Naive thymus-derived CD4-positive, alpha-beta T cell (primary cell): ENCODE data around the gene DPEP3. TPM values are rescaled to one million over a fixed set of nuclear protein-coding genes. Genes with fewer than 3 reads are reported as not detected.

ENCODE experiments used
- ATAC-seq: fragments of 150-1000 bp; cut with Tn5 transposase; 2 replicates; pipeline ENCODE4 v1.10.0; 2021; ENCODE audit warnings: mild to moderate bottlenecking, moderate library complexity
- CTCF ChIA-PET: fragments of 350-600 bp; sonication (Branson Sonifier 250); formaldehyde crosslinking; loops from one replicate; lab custom pipeline; 2021; ENCODE audit warnings: antibody characterized with exemption; lab: Charles Lee
- POLR2A ChIA-PET: fragments of 350-600 bp; sonication (Branson Sonifier 250); formaldehyde crosslinking; loops from one replicate; lab custom pipeline; 2021; ENCODE audit warnings: antibody characterized with exemption, inconsistent platforms; lab: Charles Lee
- DNase-seq, 9 donors: peaks; one replicate each; pipeline versions ENCODE4 v3.0.0 to v3.0.0-alpha.2; 2020 to 2022; ENCODE audit warnings: mixed read lengths in 1 of 9
- H3K27ac ChIP-seq: one replicate; pipeline ENCODE4 v1.7.0; 2013; ENCODE audit warnings: mild to moderate bottlenecking, low read depth, low read length, moderate library complexity
- H3K27me3 ChIP-seq, 2 donors: one replicate each; pipeline ENCODE4 v1.7.0; 2013; ENCODE audit warnings: low read length in 2 of 2, mild to moderate bottlenecking in 2 of 2, moderate library complexity in 2 of 2; ENCODE audit not compliant: control insufficient read depth in 2 of 2, insufficient read depth in 2 of 2
- H3K36me3 ChIP-seq, 3 experiments: 1 replicate in 2 of 3; 2 replicates in 1 of 3; pipeline ENCODE4 v1.7.0; 2013; ENCODE audit warnings: low read length in 3 of 3, mild to moderate bottlenecking in 3 of 3, moderate library complexity in 1 of 3; ENCODE audit not compliant: insufficient read depth in 3 of 3, control insufficient read depth in 2 of 3
- H3K4me1 ChIP-seq, 2 donors: one replicate each; pipeline ENCODE4 v1.7.0; 2013; ENCODE audit warnings: low read length in 2 of 2, mild to moderate bottlenecking in 2 of 2, moderate library complexity in 1 of 2; ENCODE audit not compliant: control insufficient read depth in 2 of 2, insufficient read depth in 2 of 2
- H3K4me3 ChIP-seq: 2 replicates; pipeline ENCODE4 v1.7.0; 2013; ENCODE audit warnings: mild to moderate bottlenecking, low read length
- H3K9me3 ChIP-seq, 3 experiments: 1 replicate in 2 of 3; 2 replicates in 1 of 3; pipeline ENCODE4 v1.7.0; 2013; ENCODE audit warnings: low read length in 3 of 3; ENCODE audit not compliant: control insufficient read depth in 2 of 3
- H3K27ac Mint-ChIP-seq, 9 donors: one replicate each; pipeline ENCODE4 v1.8.0; 2020 to 2022; ENCODE audit warnings: mixed read lengths in 9 of 9, mild to moderate bottlenecking in 8 of 9, moderate library complexity in 5 of 9, inconsistent platforms in 2 of 9
- H3K27me3 Mint-ChIP-seq, 5 donors: one replicate each; pipeline ENCODE4 v1.8.0; 2021 to 2022; ENCODE audit warnings: mixed read lengths in 5 of 5, mild to moderate bottlenecking in 1 of 5
- H3K36me3 Mint-ChIP-seq, 5 donors: one replicate each; pipeline ENCODE4 v1.8.0; 2020 to 2022; ENCODE audit warnings: mixed read lengths in 5 of 5, mild to moderate bottlenecking in 3 of 5, inconsistent platforms in 1 of 5
- H3K4me1 Mint-ChIP-seq, 7 donors: one replicate each; pipeline ENCODE4 v1.8.0; 2020 to 2022; ENCODE audit warnings: mixed read lengths in 7 of 7, mild to moderate bottlenecking in 3 of 7, inconsistent platforms in 1 of 7
- H3K4me3 Mint-ChIP-seq, 10 donors: one replicate each; pipeline ENCODE4 v1.8.0; 2020 to 2022; ENCODE audit warnings: mild to moderate bottlenecking in 10 of 10, mixed read lengths in 10 of 10, moderate library complexity in 6 of 10, inconsistent platforms in 2 of 10
- H3K9me3 Mint-ChIP-seq, 11 donors: one replicate each; pipeline ENCODE4 v1.8.0; 2020 to 2022; ENCODE audit warnings: mixed read lengths in 11 of 11, mild to moderate bottlenecking in 4 of 11, inconsistent platforms in 1 of 11, moderate library complexity in 1 of 11
- intact Hi-C, 2 donors: fragments of 100-400 bp; cut with micrococcal nuclease; formaldehyde crosslinking; loops; one replicate each; pipeline ENCODE4 v1.15.1; 2023
- polyA plus RNA-seq, 2 donors: library from polyadenylated mRNA; unstranded; fragments of 300-500 nt; fragmentation: Illumina TruSeq; gene quantifications; one replicate each; pipeline ENCODE4 v1.2.3, GENCODE V29; 2021
- total RNA-seq, 6 experiments: library from RNA in 5 of 6; stranded (reverse) in 5 of 6; gene quantifications; 1 replicate in 5 of 6; 2 replicates in 1 of 6; pipeline ENCODE4 v1.2.3 and lab custom pipeline; 2021 to 2026

DPEP3 gene
- total and polyA plus RNA-seq, 7 experiments from 2014 or later: 0.10 to 2.3 (median 1.6) TPM

DNA sequence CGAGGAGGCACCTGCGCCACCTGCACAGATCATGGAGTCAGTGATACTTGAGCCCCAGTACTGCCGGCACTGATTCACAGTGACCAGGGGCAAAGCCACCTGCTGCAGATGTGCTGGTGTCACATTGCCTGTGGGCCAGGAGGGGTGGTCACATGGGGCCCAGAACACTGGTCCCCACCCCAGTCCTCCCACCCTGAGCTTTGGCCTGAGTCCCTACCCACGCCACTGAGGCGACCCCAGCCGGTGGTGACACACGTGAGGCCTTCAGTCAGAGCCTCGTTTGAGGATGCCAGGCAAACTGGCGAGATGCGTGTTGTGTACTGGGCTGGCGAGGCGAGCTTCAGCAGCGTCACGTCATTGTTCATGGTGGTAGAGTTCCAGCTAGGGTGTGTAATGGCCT, 50.1 kb downstream of the DPEP3 start:
- H3K27me3 Mint-ChIP-seq: no peaks in the 10 kb centered on the region
- Histone ChIP-seq H3K4me1 (peaks cover 5 to 8% of the 10 kb centered on the region in 2 donors), H3K4me3 (no peak overlapping the region), H3K36me3 (peaks cover 17 to 75% (median 19%) of the 10 kb centered on the region in 3 experiments), H3K9me3 (no peaks in the 10 kb centered on the region), H3K27ac (no peak overlapping the region), H3K27me3 (no peaks in the 10 kb centered on the region)
- peaks cover 0 to 19% (median 6%) of the 10 kb centered on the region in 5 donors for H3K36me3 Mint-ChIP-seq
- no peak overlapping the region for H3K27ac Mint-ChIP-seq
- H3K4me3 Mint-ChIP-seq: no peak overlapping the region
- CTCF ChIA-PET: interaction anchor here (0.5 to 1.4 kb wide), 3 partner anchors 9 to 54 kb away, joined by 3 read pairs; no protein-coding TSS in a partner anchor
- H3K9me3 Mint-ChIP-seq: no peaks in the 10 kb centered on the region
- POLR2A ChIA-PET: interaction anchor here (1.1 kb wide), 1 partner anchor 8 kb away, joined by 5 read pairs; no protein-coding TSS in a partner anchor
- peaks cover 4 to 21% (median 14%) of the 10 kb centered on the region in 7 donors for H3K4me1 Mint-ChIP-seq
- DNase-seq (no peak), ATAC-seq (no peak)
- intact Hi-C loops: no loop called here

DNA sequence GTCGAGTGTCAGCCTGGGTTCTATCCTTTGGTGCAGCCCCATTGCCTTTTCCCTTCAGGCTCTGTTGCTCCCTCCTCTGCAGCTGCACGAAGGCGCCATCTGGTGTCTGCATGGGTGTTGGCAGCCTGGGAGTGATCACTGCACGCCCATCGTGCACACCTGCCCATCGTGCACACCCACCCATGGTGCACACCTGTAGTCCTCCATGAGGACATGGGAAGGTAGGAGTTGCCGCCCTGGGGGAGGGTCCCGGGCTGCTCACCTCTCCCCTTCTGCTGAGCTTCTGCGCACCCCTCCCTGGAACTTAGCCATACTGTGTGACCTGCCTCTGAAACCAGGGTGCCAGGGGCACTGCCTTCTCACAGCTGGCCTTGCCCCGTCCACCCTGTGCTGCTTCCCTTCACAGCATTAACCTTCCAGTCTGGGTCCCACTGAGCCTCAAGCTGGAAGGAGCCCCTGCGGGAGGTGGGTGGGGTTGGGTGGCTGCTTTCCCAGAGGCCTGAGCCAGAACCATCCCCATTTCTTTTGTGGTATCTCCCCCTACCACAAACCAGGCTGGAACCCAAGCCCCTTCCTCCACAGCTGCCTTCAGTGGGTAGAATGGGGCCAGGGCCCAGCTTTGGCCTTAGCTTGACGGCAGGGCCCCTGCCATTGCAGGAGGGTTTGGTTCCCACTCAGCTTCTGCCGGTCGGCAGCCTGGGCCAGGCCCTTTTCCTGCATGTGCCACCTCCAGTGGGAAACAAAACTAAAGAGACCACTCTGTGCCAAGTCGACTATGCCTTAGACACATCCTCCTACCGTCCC, 51.5 kb downstream of the DPEP3 start:
- Mint-ChIP-seq H3K4me1 (peaks cover 0 to 10% (median 7%) of the 10 kb centered on the region in 7 donors), H3K36me3 (peaks cover 0 to 10% (median 1%) of the 10 kb centered on the region in 5 donors), H3K27me3 (no peaks in the 10 kb centered on the region), H3K9me3 (no peaks in the 10 kb centered on the region), H3K27ac (peak overlapping the region in 4 of 9 donors; percentile 6 to 67 (median 56)), H3K4me3 (peak overlapping the region in 1 of 10 donors; percentile 45)
- Histone ChIP-seq H3K27me3 (no peaks in the 10 kb centered on the region), H3K27ac (no peak overlapping the region), H3K4me3 (no peak overlapping the region), H3K36me3 (peaks cover 3 to 61% (median 5%) of the 10 kb centered on the region in 3 experiments), H3K9me3 (no peaks in the 10 kb centered on the region), H3K4me1 (no peaks in the 10 kb centered on the region)
- POLR2A ChIA-PET: interaction anchor here (0.6 to 1.0 kb wide), 4 partner anchors 21 to 112 kb away, joined by 3 to 4 read pairs (median 3); partner anchors contain the start of gene CENPT
- intact Hi-C loops: loop anchor here (1.0 kb wide), 4 partner anchors 45 to 407 kb away; no protein-coding TSS in a partner anchor
- ATAC-seq (peak; percentile 86), DNase-seq (peak; percentile 53 to 77 (median 73))
- CTCF ChIA-PET: interaction anchor here (0.6 to 2.2 kb wide), 7 partner anchors 10 to 408 kb away, joined by 3 to 16 read pairs (median 3); partner anchors contain the start of gene NRN1L

DNA sequence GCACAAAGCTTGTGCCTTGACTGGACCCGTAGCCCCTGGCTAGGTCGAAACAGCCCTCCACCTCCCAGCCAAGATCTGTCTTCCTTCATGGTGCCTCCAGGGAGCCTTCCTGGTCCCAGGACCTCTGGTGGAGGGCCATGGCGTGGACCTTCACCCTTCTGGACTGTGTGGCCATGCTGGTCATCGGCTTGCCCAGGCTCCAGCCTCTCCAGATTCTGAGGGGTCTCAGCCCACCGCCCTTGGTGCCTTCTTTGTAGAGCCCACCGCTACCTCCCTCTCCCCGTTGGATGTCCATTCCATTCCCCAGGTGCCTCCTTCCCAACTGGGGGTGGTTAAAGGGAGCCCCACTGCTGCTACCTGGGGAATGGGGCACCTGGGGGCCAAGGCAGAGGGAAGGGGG, 52.2 kb downstream of the DPEP3 start:
- peaks cover 0 to 62% (median 0%) of the 10 kb centered on the region in 3 experiments for H3K36me3 ChIP-seq
- ChIA-PET POLR2A (interaction anchor here (0.6 to 1.0 kb wide), 5 partner anchors 16 to 113 kb away, joined by 3 to 4 read pairs (median 3); partner anchors contain the start of gene CENPT), CTCF (interaction anchor here (0.6 to 2.2 kb wide), 5 partner anchors 13 to 407 kb away, joined by 3 to 16 read pairs (median 6); partner anchors contain the start of gene NRN1L)
- Mint-ChIP-seq H3K9me3 (no peaks in the 10 kb centered on the region), H3K36me3 (peaks cover 0 to 10% (median 0%) of the 10 kb centered on the region in 5 donors), H3K4me3 (no peak overlapping the region), H3K27ac (peak overlapping the region in 5 of 9 donors; percentile 6 to 67 (median 63)), H3K4me1 (peaks cover 0 to 10% (median 7%) of the 10 kb centered on the region in 7 donors), H3K27me3 (no peaks in the 10 kb centered on the region)
- intact Hi-C loops: loop anchor here (1.0 kb wide), 4 partner anchors 45 to 407 kb away; no protein-coding TSS in a partner anchor
- H3K27me3 ChIP-seq: no peaks in the 10 kb centered on the region
- no peak for ATAC-seq
- H3K4me3 ChIP-seq: no peak overlapping the region
- no peaks in the 10 kb centered on the region for H3K4me1 ChIP-seq
- peak in 1 of 9 donors; percentile 16 for DNase-seq
- H3K9me3 ChIP-seq: no peaks in the 10 kb centered on the region
- no peak overlapping the region for H3K27ac ChIP-seq

DNA sequence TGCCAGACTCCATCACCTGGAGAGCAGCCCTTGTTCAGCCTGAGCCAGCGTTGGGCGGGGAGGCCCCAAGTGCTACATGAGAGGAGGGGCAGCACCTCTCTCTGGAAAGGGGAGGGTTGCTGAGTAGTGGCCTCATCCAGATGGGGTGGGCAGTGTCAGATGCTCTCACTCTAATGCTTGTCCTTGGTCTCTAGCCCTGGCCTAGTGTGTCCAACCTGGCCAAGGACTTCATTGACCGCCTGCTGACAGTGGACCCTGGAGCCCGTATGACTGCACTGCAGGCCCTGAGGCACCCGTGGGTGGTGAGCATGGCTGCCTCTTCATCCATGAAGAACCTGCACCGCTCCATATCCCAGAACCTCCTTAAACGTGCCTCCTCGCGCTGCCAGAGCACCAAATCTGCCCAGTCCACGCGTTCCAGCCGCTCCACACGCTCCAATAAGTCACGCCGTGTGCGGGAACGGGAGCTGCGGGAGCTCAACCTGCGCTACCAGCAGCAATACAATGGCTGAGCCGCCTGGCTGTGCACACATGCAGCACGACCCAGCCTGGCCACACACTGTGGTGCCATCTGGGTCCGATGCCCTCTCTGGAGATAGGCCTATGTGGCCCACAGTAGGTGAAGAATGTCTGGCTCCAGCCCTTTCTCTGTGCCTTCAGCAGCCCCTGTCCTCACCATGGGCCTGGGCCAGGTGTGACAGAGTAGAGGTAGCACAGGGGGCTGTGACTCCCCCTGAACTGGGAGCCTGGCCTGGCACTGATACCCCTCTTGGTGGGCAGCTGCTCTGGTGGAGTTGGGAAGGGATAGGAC, 53.0 kb downstream of the DPEP3 start:
- no peaks in the 10 kb centered on the region for H3K4me1 ChIP-seq
- no peaks in the 10 kb centered on the region for H3K27me3 Mint-ChIP-seq
- H3K27me3 ChIP-seq: no peaks in the 10 kb centered on the region
- H3K36me3 ChIP-seq: peaks cover 0 to 65% (median 0%) of the 10 kb centered on the region in 3 experiments
- H3K4me1 Mint-ChIP-seq: peaks cover 0 to 14% (median 7%) of the 10 kb centered on the region in 7 donors
- DNase-seq (no peak), ATAC-seq (no peak)
- POLR2A ChIA-PET: interaction anchor here (0.6 to 1.0 kb wide), 2 partner anchors 16 to 85 kb away, joined by 3 to 4 read pairs; no protein-coding TSS in a partner anchor
- H3K9me3 Mint-ChIP-seq: no peaks in the 10 kb centered on the region
- H3K27ac ChIP-seq: no peak overlapping the region
- CTCF ChIA-PET: interaction anchor here (0.6 to 2.2 kb wide), 5 partner anchors 12 to 406 kb away, joined by 3 to 9 read pairs (median 6); partner anchors contain the start of gene NRN1L
- H3K9me3 ChIP-seq: no peaks in the 10 kb centered on the region
- H3K4me3 ChIP-seq: no peak overlapping the region
- peak overlapping the region in 2 of 9 donors; percentile 63 to 86 for H3K27ac Mint-ChIP-seq
- intact Hi-C loops: no loop called here
- H3K36me3 Mint-ChIP-seq: peaks cover 0 to 8% (median 0%) of the 10 kb centered on the region in 5 donors
- H3K4me3 Mint-ChIP-seq: no peak overlapping the region

DNA sequence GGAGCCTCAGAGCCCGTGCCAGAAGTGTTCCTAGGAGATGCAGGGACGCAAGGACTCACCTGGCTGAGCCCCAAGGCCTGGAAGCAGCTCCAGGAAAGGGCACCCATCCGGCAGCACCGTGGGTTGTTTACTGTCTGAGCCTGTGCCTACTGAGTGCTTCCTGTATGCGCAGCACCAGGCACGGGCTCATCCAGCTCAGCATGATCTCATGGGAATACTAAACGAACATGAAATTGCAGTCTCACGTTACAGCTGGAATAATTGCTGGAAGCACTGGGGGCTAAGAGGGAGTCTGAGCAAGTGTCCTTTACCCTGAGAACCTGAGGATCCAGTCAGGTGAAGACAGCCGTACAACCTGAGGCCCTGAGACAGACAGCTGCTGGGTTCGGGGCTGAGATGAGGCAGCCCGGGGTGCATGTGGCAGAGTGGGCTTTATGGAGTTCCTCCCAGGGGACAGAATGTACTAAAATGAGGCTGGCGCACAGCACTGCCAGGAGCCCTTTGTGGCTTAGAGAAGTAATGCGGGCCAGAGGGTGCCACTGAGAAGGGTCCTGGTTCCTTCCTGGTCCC, 54.0 kb downstream of the DPEP3 start:
- no peak overlapping the region for H3K27ac ChIP-seq
- peak overlapping the region in 4 of 9 donors; percentile 14 to 86 (median 55) for H3K27ac Mint-ChIP-seq

More for the DNA sequence above, 54.0 kb downstream of the DPEP3 start:
- peaks cover 0 to 4% (median 0%) of the 10 kb centered on the region in 5 donors for H3K36me3 Mint-ChIP-seq
- no peaks in the 10 kb centered on the region for H3K27me3 Mint-ChIP-seq
- DNase-seq (no peak), ATAC-seq (no peak)
- H3K9me3 ChIP-seq: no peaks in the 10 kb centered on the region
- H3K36me3 ChIP-seq: peaks cover 0 to 59% (median 0%) of the 10 kb centered on the region in 3 experiments
- peak overlapping the region in 2 of 10 donors; percentile 20 to 24 for H3K4me3 Mint-ChIP-seq
- H3K4me1 ChIP-seq: no peaks in the 10 kb centered on the region
- intact Hi-C loops: no loop called here
- no peak overlapping the region for H3K4me3 ChIP-seq
- ChIA-PET CTCF (interaction anchor here (0.6 to 1.9 kb wide), 5 partner anchors 43 to 405 kb away, joined by 3 to 7 read pairs (median 3); partner anchors contain the start of genes DDX28 and DUS2), POLR2A (interaction anchor here (0.6 to 0.8 kb wide), 2 partner anchors 32 to 362 kb away, joined by 3 read pairs; no protein-coding TSS in a partner anchor)
- peaks cover 0 to 22% (median 12%) of the 10 kb centered on the region in 7 donors for H3K4me1 Mint-ChIP-seq
- H3K27me3 ChIP-seq: no peaks in the 10 kb centered on the region
- no peaks in the 10 kb centered on the region for H3K9me3 Mint-ChIP-seq
